Measurements from ENCODE around the gene MS4A2. TPM values are rescaled to one million over a fixed set of nuclear protein-coding genes. Genes with fewer than 3 reads are reported as not detected.

The MS4A2 gene
- total RNA-seq, 1 experiment from 2014 or later, result not detected

DNA sequence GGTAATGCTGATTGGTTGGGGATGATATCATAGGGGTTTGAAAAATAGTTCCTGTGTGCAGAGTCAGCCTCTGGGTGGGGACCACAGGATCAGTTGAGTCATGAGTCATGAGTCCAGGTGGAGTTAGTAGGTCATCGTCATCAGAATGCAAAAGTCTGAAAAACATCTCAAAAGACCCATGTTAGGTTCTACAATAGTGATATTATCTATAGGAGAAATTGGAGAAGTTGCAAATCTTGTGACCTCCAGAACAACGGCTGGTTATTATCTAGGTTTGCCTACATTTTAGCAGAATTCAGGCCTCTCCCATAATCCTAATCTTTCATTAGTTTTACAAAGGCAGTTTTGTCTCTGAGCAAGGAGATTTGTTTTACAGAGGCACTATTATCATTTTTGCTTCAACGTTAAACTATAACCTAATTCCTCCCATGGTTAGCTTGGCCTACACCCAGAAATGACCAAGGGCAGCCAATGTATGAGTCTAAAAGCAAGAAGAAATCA is 38.9 kb downstream of the MS4A2 start:
- Histone ChIP-seq H3K9me3 (ENCODE audit: control insufficient read depth in 1 of 2, insufficient read depth in 1 of 2, low read depth in 1 of 2, low read length in 2 of 2) (no peaks in the 10 kb centered on the region), H3K4me1 (ENCODE audit: control insufficient read depth in 1 of 2, insufficient read depth in 2 of 2, low read length in 2 of 2) (peaks cover 3 to 16% of the 10 kb centered on the region in 2 experiments; a peak in 3 of 4 replicates), H3K36me3 (ENCODE audit: control insufficient read depth in 1 of 2, insufficient read depth in 2 of 2, low read length in 2 of 2) (no peaks in the 10 kb centered on the region), H3K27ac (ENCODE audit: low read depth, low read length) (no peak overlapping the region), H2AFZ (ENCODE audit: low read depth, low read length, poor library complexity, severe bottlenecking) (peak overlapping the region; percentile 24), H3K4me2 (ENCODE audit: low read length) (peak overlapping the region; percentile 4; the same call in 1 of the 2 replicates), H3K9me2 (ENCODE audit: insufficient read depth) (no peaks in the 10 kb centered on the region), H4K20me1 (ENCODE audit: insufficient read depth) (no peaks in the 10 kb centered on the region), H3K79me2 (ENCODE audit: insufficient read depth, low read length) (no peaks in the 10 kb centered on the region), H3K4me3 (replicated peaks in 1 of 2; ENCODE audit: low read depth in 1 of 2, low read length in 2 of 2) (no peak overlapping the region), H3K9ac (ENCODE audit: low read length) (no peak overlapping the region), H3K27me3 (ENCODE audit: insufficient read depth, low read length) (no peaks in the 10 kb centered on the region)
- POLR2A ChIA-PET, result no interaction called here
- TF ChIP-seq CEBPB (IDR thresholded peaks at IDR 0.05; ENCODE audit: low read depth), result no peak
- TF ChIP-seq SRF (IDR thresholded peaks at IDR 0.05; ENCODE audit: low read depth), result no peak
- no peak for TF ChIP-seq CBX3 (IDR thresholded peaks at IDR 0.05; ENCODE audit: low read depth)
- TF ChIP-seq, protein P1, sequence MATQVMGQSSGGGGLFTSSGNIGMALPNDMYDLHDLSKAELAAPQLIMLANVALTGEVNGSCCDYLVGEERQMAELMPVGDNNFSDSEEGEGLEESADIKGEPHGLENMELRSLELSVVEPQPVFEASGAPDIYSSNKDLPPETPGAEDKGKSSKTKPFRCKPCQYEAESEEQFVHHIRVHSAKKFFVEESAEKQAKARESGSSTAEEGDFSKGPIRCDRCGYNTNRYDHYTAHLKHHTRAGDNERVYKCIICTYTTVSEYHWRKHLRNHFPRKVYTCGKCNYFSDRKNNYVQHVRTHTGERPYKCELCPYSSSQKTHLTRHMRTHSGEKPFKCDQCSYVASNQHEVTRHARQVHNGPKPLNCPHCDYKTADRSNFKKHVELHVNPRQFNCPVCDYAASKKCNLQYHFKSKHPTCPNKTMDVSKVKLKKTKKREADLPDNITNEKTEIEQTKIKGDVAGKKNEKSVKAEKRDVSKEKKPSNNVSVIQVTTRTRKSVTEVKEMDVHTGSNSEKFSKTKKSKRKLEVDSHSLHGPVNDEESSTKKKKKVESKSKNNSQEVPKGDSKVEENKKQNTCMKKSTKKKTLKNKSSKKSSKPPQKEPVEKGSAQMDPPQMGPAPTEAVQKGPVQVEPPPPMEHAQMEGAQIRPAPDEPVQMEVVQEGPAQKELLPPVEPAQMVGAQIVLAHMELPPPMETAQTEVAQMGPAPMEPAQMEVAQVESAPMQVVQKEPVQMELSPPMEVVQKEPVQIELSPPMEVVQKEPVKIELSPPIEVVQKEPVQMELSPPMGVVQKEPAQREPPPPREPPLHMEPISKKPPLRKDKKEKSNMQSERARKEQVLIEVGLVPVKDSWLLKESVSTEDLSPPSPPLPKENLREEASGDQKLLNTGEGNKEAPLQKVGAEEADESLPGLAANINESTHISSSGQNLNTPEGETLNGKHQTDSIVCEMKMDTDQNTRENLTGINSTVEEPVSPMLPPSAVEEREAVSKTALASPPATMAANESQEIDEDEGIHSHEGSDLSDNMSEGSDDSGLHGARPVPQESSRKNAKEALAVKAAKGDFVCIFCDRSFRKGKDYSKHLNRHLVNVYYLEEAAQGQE (IDR thresholded peaks at IDR 0.05; ENCODE audit: low read depth), result no peak
- TF ChIP-seq FOSL1 (IDR thresholded peaks at IDR 0.05; ENCODE audit: low read depth), result peak; percentile 20; the same call in 1 of the 2 replicates
- TF ChIP-seq EZH2 (IDR thresholded peaks at IDR 0.05), result no peak
- TF ChIP-seq SIN3A (IDR thresholded peaks at IDR 0.05; ENCODE audit: low read depth), result no peak
- no peak for TF ChIP-seq ELF1 (IDR thresholded peaks at IDR 0.05; ENCODE audit: borderline replicate concordance, low read depth)
- TF ChIP-seq EZH2phosphoT487 (IDR thresholded peaks at IDR 0.05; ENCODE audit: borderline replicate concordance), result no peak
- 0 out of 2 replicates have a peak, but pooled peaks have one; percentile 12 for TF ChIP-seq JUND (IDR thresholded peaks at IDR 0.05)
- no peak for TF ChIP-seq ZFX (IDR thresholded peaks at IDR 0.05)
- intact Hi-C loops (cut with micrococcal nuclease), result no loop called here
- DNase-seq (ENCODE audit: low read depth, low spot score) (no peak), ATAC-seq (peak; percentile 54; the same call in 1 of the 2 replicates)
- no TSS peak for BruUV-seq (replicated peaks)
- RAD21 ChIA-PET (ENCODE audit: low non-redundant PET in 1 of 2, low total read pairs in 2 of 2, uncharacterized antibody in 2 of 2, unreplicated experiment in 2 of 2), result no interaction called here
- CTCF ChIA-PET, result no interaction called here

Data from HCT116 (cell line).